HG03159 (cell line): Measurements from ENCODE around the gene APOBEC3C.
"Not testable (repeated sequence)": the region's sequence is repeated elsewhere in the genome, so short reads cannot be mapped to it uniquely, and the experiment has no call there.

Experiments used
- ATAC-seq: cut with Tn5 transposase; IDR thresholded peaks from one replicate; pipeline ENCODE4 v1.9.1; 2021; ENCODE audit warnings: mild to moderate bottlenecking, moderate library complexity; ENCODE audit not compliant: unreplicated experiment

Gene APOBEC3C

GRCh38 chr22:38981992-38982927 lies 31.8 kb upstream of the APOBEC3C start, which contains the start of gene APOBEC3B:
Gene APOBEC3B, plus strand, starts transcription at chr22:38982347. Its CDS starts 107 bp downstream, at chr22:38982454.
- ATAC-seq: no peak

GRCh38 chr22:38984224-38984623 lies 29.8 kb upstream of the APOBEC3C start:
- no peak for ATAC-seq

- ATAC-seq: peak; percentile 62
Measured at GRCh38 chr22:38984784-38985757, 29.0 kb upstream of the APOBEC3C start.

GRCh38 chr22:38986629-38987028 lies 27.4 kb upstream of the APOBEC3C start:
- ATAC-seq: no peak

- ATAC-seq: no peak
Measured at GRCh38 chr22:38987171-38987895, 26.7 kb upstream of the APOBEC3C start.

- no peak for ATAC-seq
Measured at GRCh38 chr22:38989466-38989865, 24.6 kb upstream of the APOBEC3C start.

- ATAC-seq: not testable (repeated sequence)
Measured at GRCh38 chr22:38992871-38993371, 21.1 kb upstream of the APOBEC3C start.

GRCh38 chr22:38996105-38996504 lies 18.0 kb upstream of the APOBEC3C start:
- ATAC-seq: no peak

GRCh38 chr22:38997518-38997917 lies 16.5 kb upstream of the APOBEC3C start:
- no peak for ATAC-seq

GRCh38 chr22:39003165-39003638 lies 10.9 kb upstream of the APOBEC3C start:
- ATAC-seq: no peak

- no peak for ATAC-seq
Measured at GRCh38 chr22:39007177-39007576, 6.9 kb upstream of the APOBEC3C start.

GRCh38 chr22:39008271-39008850 lies 5.7 kb upstream of the APOBEC3C start:
- not testable (repeated sequence) for ATAC-seq

GRCh38 chr22:39010946-39011345 lies 3.1 kb upstream of the APOBEC3C start:
- no peak for ATAC-seq

GRCh38 chr22:39012533-39013511 lies 1.2 kb upstream of the APOBEC3C start:
- ATAC-seq: no peak

- ATAC-seq: not testable (repeated sequence)
Measured at GRCh38 chr22:39013561-39013941, 506 bp upstream of the APOBEC3C start.

- ATAC-seq: not testable (repeated sequence)
Measured at GRCh38 chr22:39014723-39015121, 665 bp downstream of the APOBEC3C start.

GRCh38 chr22:39016592-39016991 lies 2.5 kb downstream of the APOBEC3C start:
- no peak for ATAC-seq

- no peak for ATAC-seq
Measured at GRCh38 chr22:39017596-39018365, 3.7 kb downstream of the APOBEC3C start.
